ENCODE measurements around the gene CALN1.
"Not testable (repeated sequence)": the region's sequence is repeated elsewhere in the genome, so short reads cannot be mapped to it uniquely, and the experiment has no call there.

CALN1 gene

GRCh38 chr7:71860572-71860971 lies 551.6 kb downstream of the CALN1 start:
- no peaks in the 10 kb centered on the region for H3K36me3 Mint-ChIP-seq (ENCODE audit: low read depth)
- no peak for DNase-seq (ENCODE audit: low spot score)
- H3K4me1 Mint-ChIP-seq (ENCODE audit: low read depth): no peaks in the 10 kb centered on the region
- no peak overlapping the region for H3K4me3 Mint-ChIP-seq
- H3K9me3 Mint-ChIP-seq: peaks cover 28% of the 10 kb centered on the region
- no peaks in the 10 kb centered on the region for H3K27me3 Mint-ChIP-seq (ENCODE audit: low read depth)
- H3K27ac Mint-ChIP-seq: no peak overlapping the region

GRCh38 chr7:71857338-71857737 lies 554.8 kb downstream of the CALN1 start:
- Mint-ChIP-seq H3K27ac (no peak overlapping the region), H3K9me3 (peaks cover 15% of the 10 kb centered on the region), H3K36me3 (ENCODE audit: low read depth) (no peaks in the 10 kb centered on the region), H3K4me1 (ENCODE audit: low read depth) (no peaks in the 10 kb centered on the region), H3K27me3 (ENCODE audit: low read depth) (no peaks in the 10 kb centered on the region), H3K4me3 (no peak overlapping the region)
- no peak for DNase-seq (ENCODE audit: low spot score)

- Mint-ChIP-seq H3K27me3 (ENCODE audit: low read depth) (no peaks in the 10 kb centered on the region), H3K4me3 (no peak overlapping the region), H3K9me3 (peaks cover 17% of the 10 kb centered on the region), H3K4me1 (ENCODE audit: low read depth) (no peaks in the 10 kb centered on the region), H3K36me3 (ENCODE audit: low read depth) (no peaks in the 10 kb centered on the region), H3K27ac (no peak overlapping the region)
- DNase-seq (ENCODE audit: low spot score): no peak
Observed at GRCh38 chr7:71854546-71855397, 557.4 kb downstream of the CALN1 start.

- H3K36me3 Mint-ChIP-seq (ENCODE audit: low read depth): no peaks in the 10 kb centered on the region
- H3K27ac Mint-ChIP-seq: no peak overlapping the region
- no peaks in the 10 kb centered on the region for H3K27me3 Mint-ChIP-seq (ENCODE audit: low read depth)
- no peaks in the 10 kb centered on the region for H3K4me1 Mint-ChIP-seq (ENCODE audit: low read depth)
- H3K9me3 Mint-ChIP-seq: peaks cover 3% of the 10 kb centered on the region
- no peak overlapping the region for H3K4me3 Mint-ChIP-seq
- DNase-seq (ENCODE audit: low spot score): no peak
Observed at GRCh38 chr7:71851776-71852498, 560.2 kb downstream of the CALN1 start.

- DNase-seq (ENCODE audit: low spot score): no peak
- no peak overlapping the region for H3K27ac Mint-ChIP-seq
- H3K9me3 Mint-ChIP-seq: peaks cover 11% of the 10 kb centered on the region
- H3K4me1 Mint-ChIP-seq (ENCODE audit: low read depth): no peaks in the 10 kb centered on the region
- H3K36me3 Mint-ChIP-seq (ENCODE audit: low read depth): no peaks in the 10 kb centered on the region
- H3K27me3 Mint-ChIP-seq (ENCODE audit: low read depth): no peaks in the 10 kb centered on the region
- no peak overlapping the region for H3K4me3 Mint-ChIP-seq
Observed at GRCh38 chr7:71846160-71846559, 566.0 kb downstream of the CALN1 start.

- no peaks in the 10 kb centered on the region for H3K36me3 Mint-ChIP-seq (ENCODE audit: low read depth)
- H3K9me3 Mint-ChIP-seq: peaks cover 11% of the 10 kb centered on the region
- H3K27me3 Mint-ChIP-seq (ENCODE audit: low read depth): no peaks in the 10 kb centered on the region
- no peak for DNase-seq (ENCODE audit: low spot score)
- H3K4me1 Mint-ChIP-seq (ENCODE audit: low read depth): no peaks in the 10 kb centered on the region
- H3K27ac Mint-ChIP-seq: no peak overlapping the region
- H3K4me3 Mint-ChIP-seq: no peak overlapping the region
Observed at GRCh38 chr7:71843676-71844075, 568.5 kb downstream of the CALN1 start.

- H3K27ac Mint-ChIP-seq: no peak overlapping the region
- peaks cover 15% of the 10 kb centered on the region for H3K9me3 Mint-ChIP-seq
- no peaks in the 10 kb centered on the region for H3K27me3 Mint-ChIP-seq (ENCODE audit: low read depth)
- DNase-seq (ENCODE audit: low spot score): no peak
- no peaks in the 10 kb centered on the region for H3K4me1 Mint-ChIP-seq (ENCODE audit: low read depth)
- H3K4me3 Mint-ChIP-seq: no peak overlapping the region
- no peaks in the 10 kb centered on the region for H3K36me3 Mint-ChIP-seq (ENCODE audit: low read depth)
Observed at GRCh38 chr7:71842786-71843185, 569.4 kb downstream of the CALN1 start.

- H3K9me3 Mint-ChIP-seq: peaks cover 19% of the 10 kb centered on the region
- no peaks in the 10 kb centered on the region for H3K36me3 Mint-ChIP-seq (ENCODE audit: low read depth)
- DNase-seq (ENCODE audit: low spot score): no peak
- H3K4me1 Mint-ChIP-seq (ENCODE audit: low read depth): no peaks in the 10 kb centered on the region
- no peak overlapping the region for H3K4me3 Mint-ChIP-seq
- no peaks in the 10 kb centered on the region for H3K27me3 Mint-ChIP-seq (ENCODE audit: low read depth)
- no peak overlapping the region for H3K27ac Mint-ChIP-seq
Observed at GRCh38 chr7:71842381-71842780, 569.8 kb downstream of the CALN1 start.

- no peak for DNase-seq (ENCODE audit: low spot score)
- Mint-ChIP-seq H3K27ac (no peak overlapping the region), H3K27me3 (ENCODE audit: low read depth) (no peaks in the 10 kb centered on the region), H3K4me3 (no peak overlapping the region), H3K36me3 (ENCODE audit: low read depth) (peaks cover 1% of the 10 kb centered on the region), H3K9me3 (peaks cover 31% of the 10 kb centered on the region), H3K4me1 (ENCODE audit: low read depth) (no peaks in the 10 kb centered on the region)
Observed at GRCh38 chr7:71835056-71835455, 577.1 kb downstream of the CALN1 start.

- Mint-ChIP-seq H3K27ac (no peak overlapping the region), H3K9me3 (peaks cover 45% of the 10 kb centered on the region), H3K4me3 (no peak overlapping the region), H3K27me3 (ENCODE audit: low read depth) (no peaks in the 10 kb centered on the region), H3K36me3 (ENCODE audit: low read depth) (no peaks in the 10 kb centered on the region), H3K4me1 (ENCODE audit: low read depth) (no peaks in the 10 kb centered on the region)
- no peak for DNase-seq (ENCODE audit: low spot score)
Observed at GRCh38 chr7:71829515-71829914, 582.6 kb downstream of the CALN1 start.

GRCh38 chr7:71828361-71828760 lies 583.8 kb downstream of the CALN1 start:
- Mint-ChIP-seq H3K27ac (no peak overlapping the region), H3K4me3 (no peak overlapping the region), H3K27me3 (ENCODE audit: low read depth) (no peaks in the 10 kb centered on the region), H3K36me3 (ENCODE audit: low read depth) (no peaks in the 10 kb centered on the region), H3K9me3 (peaks cover 45% of the 10 kb centered on the region), H3K4me1 (ENCODE audit: low read depth) (no peaks in the 10 kb centered on the region)
- no peak for DNase-seq (ENCODE audit: low spot score)

GRCh38 chr7:71826141-71826540 lies 586.0 kb downstream of the CALN1 start:
- no peak for DNase-seq (ENCODE audit: low spot score)
- H3K9me3 Mint-ChIP-seq: peaks cover 45% of the 10 kb centered on the region
- H3K4me1 Mint-ChIP-seq (ENCODE audit: low read depth): no peaks in the 10 kb centered on the region
- no peaks in the 10 kb centered on the region for H3K27me3 Mint-ChIP-seq (ENCODE audit: low read depth)
- no peaks in the 10 kb centered on the region for H3K36me3 Mint-ChIP-seq (ENCODE audit: low read depth)
- no peak overlapping the region for H3K27ac Mint-ChIP-seq
- no peak overlapping the region for H3K4me3 Mint-ChIP-seq

GRCh38 chr7:71824006-71824760 lies 588.0 kb downstream of the CALN1 start:
- H3K36me3 Mint-ChIP-seq (ENCODE audit: low read depth): no peaks in the 10 kb centered on the region
- DNase-seq (ENCODE audit: low spot score): no peak
- peaks cover 50% of the 10 kb centered on the region for H3K9me3 Mint-ChIP-seq
- H3K4me1 Mint-ChIP-seq (ENCODE audit: low read depth): no peaks in the 10 kb centered on the region
- no peak overlapping the region for H3K27ac Mint-ChIP-seq
- H3K27me3 Mint-ChIP-seq (ENCODE audit: low read depth): no peaks in the 10 kb centered on the region
- no peak overlapping the region for H3K4me3 Mint-ChIP-seq

- peaks cover 46% of the 10 kb centered on the region for H3K9me3 Mint-ChIP-seq
- not testable (repeated sequence) for H3K4me3 Mint-ChIP-seq; H3K27ac Mint-ChIP-seq; H3K4me1 Mint-ChIP-seq (ENCODE audit: low read depth); H3K36me3 Mint-ChIP-seq (ENCODE audit: low read depth); DNase-seq (ENCODE audit: low spot score); H3K27me3 Mint-ChIP-seq (ENCODE audit: low read depth)
Observed at GRCh38 chr7:71822406-71822805, 589.7 kb downstream of the CALN1 start.

All from T-helper 2 cell treated with Interferon-gamma antibody and Interleukin-4, amounts not matched to agents 5 μg/mL and 100 μg/mL, for 36 hours (primary cell).